CD4-positive, alpha-beta T cell treated with Interleukin-2 at 100 ng/mL for 4 hours (primary cell): Measurements from ENCODE around the gene ABCG2.
"Not testable (repeated sequence)": the region's sequence is repeated elsewhere in the genome, so short reads cannot be mapped to it uniquely, and the experiment has no call there.

ENCODE experiments used
- DNase-seq: peaks from one replicate; pipeline ENCODE4 v3.0.0-alpha.2; 2020; ENCODE audit warnings: low spot score

ABCG2 gene

DNA sequence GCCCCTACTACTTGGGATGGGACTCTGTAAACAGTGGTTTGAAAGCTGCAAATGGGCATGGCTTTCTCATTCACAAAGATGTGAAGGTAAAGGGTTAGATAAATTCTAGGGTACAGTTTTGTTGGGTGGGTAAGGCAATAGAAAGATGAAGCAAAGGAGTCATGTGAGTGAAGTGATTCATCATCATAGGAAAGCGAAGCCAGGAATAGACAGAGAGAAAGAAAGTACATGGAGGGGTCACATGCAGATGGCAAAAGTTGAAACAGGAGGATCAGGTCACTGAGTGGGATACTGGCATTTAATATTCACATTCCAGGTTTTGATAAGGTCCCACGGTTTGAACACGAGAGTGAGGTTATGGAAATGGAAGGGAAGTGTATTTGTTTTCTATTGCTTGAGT, 8.2 kb upstream of the ABCG2 start:
- no peak for DNase-seq

DNA sequence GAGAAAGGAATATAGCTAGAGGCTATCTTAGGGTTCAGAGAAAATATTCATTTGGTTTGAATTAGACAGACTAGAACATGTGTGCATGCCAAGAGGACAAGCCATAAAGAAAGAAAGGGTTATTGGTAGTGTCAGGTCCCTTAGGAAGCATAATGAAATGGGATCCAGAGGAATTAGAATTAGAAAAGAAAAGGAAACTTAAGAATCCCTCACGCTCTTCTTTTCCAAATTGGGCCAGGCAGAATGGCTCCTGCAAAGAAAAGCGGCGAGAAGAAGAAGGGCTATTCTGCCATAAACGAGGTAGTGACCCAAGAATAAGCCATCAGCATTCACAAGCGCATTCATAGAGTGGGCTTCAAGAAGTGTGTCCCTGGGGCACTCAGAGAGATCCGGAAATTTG, 4.9 kb upstream of the ABCG2 start:
- no peak for DNase-seq

DNA sequence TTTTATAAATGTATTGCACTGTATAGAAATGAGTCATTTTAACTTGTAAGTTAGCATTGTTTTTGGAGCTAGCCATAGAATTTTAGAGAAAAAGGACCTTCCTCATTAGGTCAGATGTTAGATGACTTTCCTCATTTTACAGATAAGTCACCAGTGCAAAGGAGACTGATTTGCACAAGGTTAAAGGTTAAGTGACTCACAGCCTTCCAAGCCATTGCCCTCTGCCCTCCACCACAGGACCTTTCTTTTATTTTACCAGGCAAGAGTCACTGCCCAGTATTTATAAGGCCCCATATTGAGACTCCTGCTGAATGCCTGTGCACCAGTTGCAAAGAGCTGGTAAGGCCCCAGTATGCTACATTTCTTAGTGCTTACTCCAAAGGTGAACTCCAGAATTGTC, 4.2 kb upstream of the ABCG2 start:
- no peak for DNase-seq

DNA sequence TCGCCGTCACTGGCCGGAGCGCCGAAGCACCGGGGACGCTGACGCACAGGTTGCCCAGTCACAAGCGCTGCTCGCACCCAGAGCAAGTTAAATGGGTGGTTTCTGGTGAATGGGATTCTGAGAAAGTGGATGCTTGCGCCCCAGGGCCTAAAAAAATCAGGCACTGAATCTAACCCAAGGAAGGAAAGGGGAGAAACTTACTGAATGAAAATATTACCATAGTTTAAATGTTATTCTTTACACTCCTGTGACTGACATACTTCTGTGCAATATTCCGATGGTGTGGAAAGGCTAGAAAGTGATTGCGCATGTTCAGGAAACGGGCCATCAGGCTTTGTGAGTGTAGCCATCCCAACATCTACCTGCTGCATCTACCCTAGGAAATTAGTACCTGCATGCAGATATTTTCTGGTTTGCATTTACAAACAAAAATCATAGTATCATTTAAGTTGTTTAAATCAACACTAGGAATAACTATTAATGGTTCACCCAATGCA, 838 bp upstream of the ABCG2 start:
- DNase-seq: no peak

DNA sequence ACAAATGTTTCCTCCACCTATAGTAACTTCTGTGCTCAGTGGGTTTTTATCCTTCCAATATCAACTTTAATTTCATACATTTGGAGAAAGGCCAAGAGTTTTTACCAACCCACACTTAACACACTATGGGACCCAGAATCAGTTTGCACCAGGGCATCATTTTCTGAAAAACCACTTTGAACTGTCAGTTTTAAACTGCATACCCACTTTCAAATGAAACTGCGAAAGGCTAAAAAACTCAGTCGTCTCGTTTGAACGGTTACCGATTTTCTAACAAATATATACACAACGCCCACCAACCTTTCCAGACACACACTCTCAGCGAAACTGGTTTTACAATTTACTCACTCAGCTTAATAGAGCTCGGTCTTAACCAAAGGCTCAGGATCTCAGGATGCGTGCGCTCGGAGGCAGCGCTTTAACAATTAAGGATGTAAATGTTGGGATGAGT, 376 bp downstream of the ABCG2 start:
- no peak for DNase-seq

DNA sequence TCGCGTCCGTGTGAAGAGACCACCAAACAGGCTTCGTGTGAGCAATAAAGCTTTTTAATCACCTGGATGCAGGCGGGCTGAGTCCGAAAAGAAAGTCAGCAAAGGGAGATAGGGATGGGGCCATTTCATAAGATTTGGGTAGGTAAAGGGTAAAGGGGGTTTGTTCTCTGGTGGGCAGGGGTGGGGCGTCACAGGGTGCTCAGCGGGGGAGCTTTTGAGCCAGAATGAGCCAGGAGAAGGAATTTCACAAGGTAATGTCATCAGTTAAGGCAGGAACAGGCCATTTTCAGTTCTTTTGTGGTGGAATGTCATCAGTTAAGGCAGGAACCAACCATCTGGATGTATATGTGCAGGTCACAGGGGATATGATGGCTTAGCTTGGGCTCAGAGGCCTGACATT, 6.1 kb downstream of the ABCG2 start:
- not testable (repeated sequence) for DNase-seq

DNA sequence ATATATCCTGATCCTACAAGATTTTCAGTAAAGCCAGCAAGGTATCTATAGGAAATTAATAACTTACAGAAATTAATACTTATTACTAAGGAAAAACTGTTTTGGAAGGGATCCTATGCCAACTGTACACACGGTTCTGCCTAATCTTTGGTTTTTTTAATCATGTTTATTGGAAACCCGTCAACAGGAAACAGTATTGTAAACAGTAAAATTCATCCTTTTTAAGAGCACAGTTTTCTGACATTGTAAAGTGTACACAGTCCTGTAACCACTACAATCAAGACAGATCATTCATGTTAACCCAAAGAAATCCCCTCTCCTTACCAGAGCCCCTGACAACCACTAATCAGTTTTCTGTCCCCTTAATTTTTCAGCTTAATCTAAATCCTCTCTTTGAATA, 9.9 kb downstream of the ABCG2 start:
- no peak for DNase-seq

DNA sequence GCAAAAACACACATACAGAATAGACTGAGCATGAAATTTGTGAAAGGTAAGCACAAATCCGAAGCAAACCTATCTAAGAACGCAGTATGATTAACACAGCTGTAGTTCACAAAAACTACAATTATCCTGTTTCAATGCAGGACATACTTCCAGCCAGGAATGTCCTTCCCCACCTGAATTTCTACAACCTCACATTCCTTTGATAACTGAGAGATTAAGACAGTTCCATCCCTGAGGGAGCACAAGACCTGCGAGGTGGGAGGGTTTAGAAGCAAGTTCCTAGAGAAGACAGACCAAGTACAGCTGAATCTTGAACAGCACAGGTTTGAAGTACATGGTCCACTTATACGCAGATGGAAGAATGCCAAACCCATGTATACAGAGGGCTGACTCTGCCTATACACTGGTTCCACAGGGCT, 10.6 kb downstream of the ABCG2 start:
- no peak for DNase-seq

DNA sequence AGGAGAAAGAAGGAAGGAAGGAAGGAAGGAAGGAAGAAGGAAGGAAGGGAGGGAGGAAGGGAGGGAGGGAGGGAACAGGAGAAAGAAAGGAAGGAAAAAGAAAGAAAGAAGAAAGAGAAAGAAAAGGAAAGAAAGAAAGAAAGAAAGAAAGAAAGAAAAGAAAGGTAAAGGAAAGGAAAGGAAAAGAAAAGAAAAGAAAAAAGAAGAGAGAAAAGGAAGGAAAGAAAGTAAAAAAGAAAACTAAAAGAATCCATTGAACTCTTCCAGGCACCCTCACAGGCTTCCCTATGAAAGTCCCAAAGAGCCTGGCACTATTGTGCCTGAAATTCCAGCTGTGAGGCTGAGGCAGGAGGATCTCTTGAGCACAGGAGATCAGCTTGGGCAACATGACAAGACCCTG, 11.5 kb downstream of the ABCG2 start:
- DNase-seq: no peak

DNA sequence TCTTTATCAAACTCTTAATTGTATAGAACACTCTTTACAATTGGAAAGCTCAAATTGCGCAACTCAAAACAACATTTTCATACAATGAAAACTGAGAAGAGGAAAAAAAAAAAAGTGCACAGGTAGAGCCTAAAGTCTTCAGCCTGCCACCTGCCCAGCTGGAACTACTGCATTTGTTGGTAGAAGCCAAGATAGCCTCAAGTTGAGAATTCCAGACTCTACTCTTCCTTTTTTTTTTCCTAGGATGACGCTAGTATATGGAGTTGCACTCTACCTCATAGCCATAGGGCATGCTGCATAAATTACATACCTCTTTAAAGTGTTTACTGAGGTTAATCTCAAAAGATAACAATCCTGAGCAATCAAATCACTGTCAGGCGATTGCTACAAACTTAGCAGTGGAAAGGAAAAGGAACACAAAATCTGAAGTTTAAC, 13.6 kb downstream of the ABCG2 start:
- DNase-seq: no peak

DNA sequence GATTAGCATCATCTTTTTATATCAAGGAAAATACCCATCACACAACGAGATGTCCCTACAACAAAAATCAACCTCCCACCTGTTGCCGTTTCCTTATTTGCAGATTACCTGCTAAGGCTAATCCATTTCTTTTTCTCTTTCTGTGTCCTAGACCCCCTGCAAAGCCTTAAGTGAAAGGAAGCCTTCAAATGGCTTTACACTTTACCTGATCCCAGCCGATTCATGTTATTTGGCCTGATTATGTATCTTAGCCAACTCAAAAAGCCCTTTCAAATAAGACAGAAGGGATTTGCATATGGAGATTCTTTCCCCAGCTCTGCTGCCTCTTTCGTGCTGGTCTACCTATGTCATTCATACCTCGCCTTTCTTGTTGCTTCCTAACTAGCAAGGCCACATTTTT, 14.4 kb downstream of the ABCG2 start:
- DNase-seq: no peak

DNA sequence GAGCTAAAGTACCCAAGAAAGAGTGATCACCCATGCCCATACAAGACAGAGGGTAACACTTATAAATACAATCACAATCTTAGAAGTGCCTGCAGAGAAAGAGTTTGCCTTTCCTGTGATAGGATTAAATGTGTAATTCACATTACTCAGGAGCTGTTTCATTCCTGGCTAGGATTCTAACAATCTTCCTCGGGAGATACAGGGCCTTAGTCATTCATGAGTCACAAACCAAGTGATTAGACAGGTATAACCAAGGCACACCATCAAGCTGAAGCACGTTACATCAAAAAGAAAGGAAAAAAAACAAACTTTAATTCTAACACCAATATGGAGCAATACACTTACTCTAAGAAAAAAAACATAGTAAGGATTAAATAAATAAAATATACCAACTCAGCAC, 14.9 kb downstream of the ABCG2 start:
- no peak for DNase-seq

DNA sequence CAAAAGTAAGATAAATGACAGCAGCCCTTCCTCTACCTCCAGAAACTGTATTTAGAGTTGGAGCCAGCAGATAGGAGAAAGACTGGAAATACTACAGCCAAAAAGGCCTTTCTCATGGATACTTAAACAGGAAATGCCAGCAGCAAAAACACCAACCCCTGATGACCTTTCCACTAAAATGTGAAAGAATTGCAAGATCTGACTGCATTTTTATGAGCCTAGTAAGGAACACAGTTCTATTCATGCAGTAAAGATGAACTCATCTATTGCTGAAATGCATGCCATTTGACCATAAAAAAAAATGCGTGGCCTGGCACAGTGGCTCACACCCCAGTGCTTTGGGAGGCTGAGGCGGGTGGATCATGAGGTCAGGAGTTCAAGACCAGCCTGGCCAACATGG, 19.9 kb downstream of the ABCG2 start:
- no peak for DNase-seq

DNA sequence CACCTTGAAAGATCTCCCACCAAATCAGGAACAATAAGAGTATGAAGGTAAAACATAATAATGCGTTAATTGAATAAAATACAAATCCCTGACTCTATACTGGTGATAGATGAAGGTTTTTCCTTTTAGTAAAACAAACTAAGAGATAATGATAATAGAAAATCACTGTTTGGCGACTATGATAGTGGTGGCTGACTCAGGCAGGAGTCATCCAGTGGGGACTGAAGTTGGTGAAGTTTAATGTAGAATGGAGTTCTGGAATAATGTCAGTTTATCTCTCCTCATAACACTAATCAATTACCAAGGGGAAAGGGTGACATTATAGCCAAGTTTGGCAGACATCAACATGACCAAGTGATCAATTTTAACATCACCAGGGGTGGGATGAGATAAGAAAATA, 21.3 kb downstream of the ABCG2 start:
- no peak for DNase-seq

DNA sequence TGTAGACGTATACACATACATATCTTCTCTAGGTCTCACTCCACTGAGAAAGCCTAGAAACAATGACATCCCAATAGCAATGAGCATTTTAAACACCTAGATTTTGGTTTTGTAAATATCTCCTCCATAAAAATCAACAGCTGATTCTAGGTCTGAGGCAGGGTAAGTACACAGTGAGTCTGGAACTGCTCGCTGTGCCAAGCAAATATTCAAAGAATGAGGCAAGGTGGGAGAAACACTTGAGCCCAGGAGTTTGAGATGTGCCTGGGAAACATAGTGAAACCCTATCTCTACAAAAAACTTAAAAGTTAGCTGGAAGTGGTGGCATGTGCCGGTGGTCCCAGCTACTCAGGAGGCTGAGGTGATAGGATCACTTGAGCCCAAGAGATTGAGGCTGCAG, 22.2 kb downstream of the ABCG2 start:
- DNase-seq: no peak

DNA sequence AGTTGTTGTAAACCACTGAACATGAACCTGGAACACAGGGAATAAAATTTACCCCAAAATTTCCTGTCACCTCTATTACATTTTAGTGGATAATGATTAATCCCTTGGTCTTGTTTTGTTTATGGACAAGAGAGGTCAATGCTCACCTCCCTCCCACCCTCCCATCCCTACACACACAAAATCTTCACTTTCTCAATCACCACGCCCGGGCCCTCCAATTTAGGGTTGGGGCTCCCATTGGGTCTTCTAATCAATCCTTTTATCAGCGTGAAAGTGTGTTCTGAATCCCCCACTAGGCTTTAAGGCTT, 23.1 kb downstream of the ABCG2 start:
- DNase-seq: no peak

DNA sequence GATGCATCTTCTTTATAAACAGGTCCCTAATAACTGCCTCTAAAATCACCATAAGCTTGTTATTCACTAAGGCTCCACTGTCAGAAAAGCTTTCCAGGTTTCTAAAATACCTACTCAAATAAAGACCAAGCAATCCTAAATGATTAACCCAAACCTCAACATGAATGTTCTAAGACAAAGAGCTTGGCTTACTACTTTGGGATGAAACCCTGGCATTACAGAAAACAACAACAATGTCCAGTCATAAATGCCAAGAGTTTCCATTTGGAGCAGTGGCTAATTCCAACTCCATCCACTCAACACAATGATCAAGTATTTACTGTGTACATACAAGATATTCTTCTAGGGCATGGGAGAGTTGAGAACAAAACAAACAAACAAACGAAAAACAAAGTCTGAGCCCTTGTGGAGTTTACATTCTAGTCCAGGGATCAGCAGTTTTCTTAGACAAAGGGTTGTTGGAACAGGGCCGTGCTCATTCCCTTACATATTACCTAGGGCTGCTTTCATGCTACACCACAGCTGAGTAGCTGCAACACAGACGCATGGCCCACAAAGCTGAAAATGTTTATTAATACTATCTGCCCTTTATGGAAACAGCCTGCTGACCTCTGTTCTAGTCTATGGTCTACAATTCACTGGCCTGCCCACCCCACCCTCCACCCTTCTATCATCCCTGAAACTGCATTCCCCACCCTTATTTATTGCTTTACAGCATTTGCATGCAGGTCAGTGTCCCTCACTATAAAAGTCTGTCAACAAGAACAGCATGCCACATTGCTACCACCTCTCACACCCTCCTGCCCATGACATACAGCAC, 23.7 kb downstream of the ABCG2 start:
- no peak for DNase-seq

DNA sequence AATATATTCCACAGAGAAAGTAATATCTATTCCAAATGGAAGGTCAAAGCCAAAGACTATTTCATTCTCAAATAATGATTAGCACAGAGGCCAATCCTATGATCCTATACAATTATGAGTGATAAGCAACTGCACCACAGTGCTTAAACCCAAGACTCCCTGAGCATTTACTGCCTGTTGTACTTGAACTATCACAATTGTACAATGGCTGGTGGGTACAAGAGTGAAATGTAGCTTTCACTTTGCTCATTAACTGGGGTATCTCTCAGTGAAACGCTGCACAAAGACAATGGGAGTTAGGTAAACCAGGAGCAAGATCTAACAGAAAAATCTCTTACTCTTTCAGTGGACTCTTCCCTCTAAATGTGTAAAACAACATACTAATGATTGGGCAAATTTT, 24.3 kb downstream of the ABCG2 start:
- no peak for DNase-seq

DNA sequence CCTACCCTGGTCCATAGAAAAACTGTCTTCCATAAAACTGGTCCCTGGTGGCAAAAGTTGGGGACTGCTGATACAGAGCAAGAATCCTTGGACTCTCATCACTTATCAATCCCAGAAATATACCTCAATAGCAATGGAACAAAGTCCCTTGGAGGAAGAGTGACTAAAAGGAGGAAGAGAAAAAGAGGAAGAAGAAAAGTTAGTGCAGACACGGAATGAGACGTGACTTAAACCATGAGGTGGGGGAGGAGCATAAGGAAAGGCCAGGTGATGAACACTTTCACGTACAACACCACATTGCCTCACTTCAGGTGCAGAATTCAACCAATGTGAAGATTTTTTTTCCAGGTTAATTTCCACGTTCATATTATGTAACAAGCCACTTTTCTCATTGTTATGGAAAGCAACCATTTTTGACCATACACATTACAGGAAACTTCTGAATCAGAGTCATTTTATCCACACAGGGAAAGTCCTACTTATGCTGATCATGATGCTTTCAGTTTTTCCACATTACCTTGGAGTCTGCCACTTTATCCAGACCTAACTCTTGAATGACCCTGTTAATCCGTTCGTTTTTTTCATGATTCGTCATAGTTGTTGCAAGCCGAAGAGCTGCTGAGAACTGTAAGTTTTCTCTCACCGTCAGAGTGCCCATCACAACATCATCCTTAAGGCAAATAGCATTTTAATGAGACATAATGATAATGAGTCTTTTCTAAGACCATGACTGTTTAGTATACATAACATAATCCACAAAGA, 27.7 kb downstream of the ABCG2 start:
- no peak for DNase-seq

DNA sequence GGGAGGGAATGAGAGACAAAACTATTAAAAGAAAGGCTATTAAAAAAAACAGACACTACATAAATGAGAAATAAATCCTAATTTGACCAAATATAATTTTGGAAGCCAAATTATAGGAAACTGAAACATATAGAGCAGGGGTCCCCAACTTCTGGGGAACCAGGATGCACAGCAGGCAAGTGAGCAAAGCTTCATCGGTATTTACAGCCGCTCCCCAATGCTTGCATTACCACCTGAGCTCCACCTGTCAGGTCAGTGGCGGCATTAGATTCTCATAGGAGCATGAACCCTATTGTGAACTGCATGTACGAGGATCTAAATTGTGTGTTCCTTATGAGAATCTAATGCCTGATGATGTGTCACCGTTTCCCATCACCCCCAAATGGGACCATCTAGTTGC, 28.4 kb downstream of the ABCG2 start:
- no peak for DNase-seq

DNA sequence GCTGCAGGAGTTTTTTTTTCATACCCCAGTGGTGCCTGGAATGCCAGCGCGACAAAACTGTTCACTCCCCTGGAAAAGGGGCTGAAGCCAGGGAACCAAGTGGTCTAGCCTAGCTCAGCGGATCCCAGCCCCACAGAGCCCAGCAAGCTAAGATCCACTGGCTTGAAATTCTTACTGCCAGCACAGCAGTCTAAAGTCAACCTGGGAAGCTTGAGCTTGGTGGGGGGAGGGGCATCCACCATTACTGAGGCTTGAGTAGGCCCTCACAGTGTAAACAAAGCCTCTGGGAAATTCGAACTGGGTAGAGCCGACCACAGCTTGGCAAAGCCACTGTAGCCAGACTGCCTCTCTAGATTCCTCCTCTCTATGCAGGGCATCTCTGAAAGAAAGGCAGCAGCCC, 36.2 kb downstream of the ABCG2 start:
- not testable (repeated sequence) for DNase-seq

DNA sequence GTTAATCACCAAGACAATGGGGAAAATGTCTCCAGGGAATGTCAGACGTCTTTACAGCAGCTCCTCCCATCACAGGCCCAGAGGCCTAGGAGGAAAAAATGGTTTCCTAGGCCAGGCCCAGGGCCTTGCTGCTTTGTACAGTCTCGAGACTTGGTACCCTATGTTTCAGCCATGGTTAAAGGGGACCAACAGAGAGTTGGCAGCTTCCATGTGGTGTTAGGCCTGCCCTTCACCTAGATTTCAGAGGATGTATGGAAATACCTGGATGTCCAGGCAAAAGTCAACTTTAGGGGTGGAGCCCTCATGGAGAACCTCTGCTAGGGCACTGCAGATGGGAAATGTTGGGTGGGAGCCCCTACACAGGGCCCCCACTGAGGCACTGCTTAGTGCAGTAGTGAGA, 38.5 kb downstream of the ABCG2 start:
- no peak for DNase-seq

DNA sequence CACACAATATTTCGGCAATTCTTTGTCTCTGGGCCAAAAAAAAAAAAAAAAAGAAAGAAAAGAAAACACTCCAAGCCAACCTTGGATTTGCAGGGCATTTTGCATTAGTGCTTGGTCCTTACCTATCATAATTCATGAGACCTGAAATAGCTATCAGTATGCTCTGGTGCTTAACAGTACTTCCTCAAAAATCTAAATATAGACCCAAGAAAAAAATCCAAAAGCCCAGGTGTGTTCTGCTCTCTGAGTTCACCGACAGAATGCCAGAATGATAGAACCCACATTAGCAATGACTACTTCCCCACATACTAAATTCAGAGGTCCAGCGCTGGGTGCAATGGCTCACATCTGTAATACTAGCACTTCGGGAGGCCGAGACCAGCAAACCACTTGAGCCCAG, 42.9 kb downstream of the ABCG2 start:
- DNase-seq: no peak

DNA sequence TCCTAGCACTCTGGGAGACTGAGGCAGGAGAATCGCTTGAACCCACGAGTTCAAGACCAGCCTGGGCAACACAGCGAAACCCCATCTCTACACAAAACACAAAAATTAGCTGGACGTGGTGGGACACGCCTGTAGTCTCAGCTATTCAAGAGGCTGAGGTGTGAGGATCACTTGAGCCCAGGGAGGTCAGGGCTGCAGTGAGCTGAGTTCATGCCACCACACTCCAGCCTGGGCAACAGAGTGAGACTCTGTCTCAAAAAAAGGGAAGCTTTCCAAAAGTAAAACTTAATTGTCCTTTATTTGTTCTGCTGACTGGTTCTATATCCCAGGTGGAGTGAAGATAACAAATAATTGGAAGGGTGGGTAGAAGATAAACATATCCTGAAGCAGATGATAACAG, 45.6 kb downstream of the ABCG2 start:
- no peak for DNase-seq
